AG08396 (cell line): ENCODE measurements around the gene COG5.

ENCODE experiments used
- DNase-seq: peaks from one replicate; pipeline ENCODE4 v3.0.0; 2012; ENCODE audit warnings: low spot score, mixed read lengths

Gene COG5

DNA sequence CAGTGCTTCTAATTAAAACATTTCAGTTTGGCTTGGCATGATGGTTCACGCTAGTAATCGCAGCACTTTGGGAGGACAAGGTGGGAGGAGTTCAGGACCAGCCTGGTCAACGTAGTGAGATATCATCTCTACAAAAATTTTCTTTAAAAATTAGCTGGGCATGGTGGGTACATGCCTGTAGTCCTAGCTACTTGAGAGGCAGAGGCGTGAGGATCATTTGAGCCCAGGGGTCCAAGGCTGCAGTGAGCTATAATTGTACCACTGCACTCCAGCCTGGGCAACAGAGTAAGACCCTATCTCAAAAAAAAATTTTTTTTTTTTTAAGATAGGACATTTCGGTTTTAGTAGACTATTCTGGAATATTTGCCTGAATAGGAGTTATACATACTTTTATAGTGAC, 382.5 kb downstream of the COG5 start:
- DNase-seq, result no peak

DNA sequence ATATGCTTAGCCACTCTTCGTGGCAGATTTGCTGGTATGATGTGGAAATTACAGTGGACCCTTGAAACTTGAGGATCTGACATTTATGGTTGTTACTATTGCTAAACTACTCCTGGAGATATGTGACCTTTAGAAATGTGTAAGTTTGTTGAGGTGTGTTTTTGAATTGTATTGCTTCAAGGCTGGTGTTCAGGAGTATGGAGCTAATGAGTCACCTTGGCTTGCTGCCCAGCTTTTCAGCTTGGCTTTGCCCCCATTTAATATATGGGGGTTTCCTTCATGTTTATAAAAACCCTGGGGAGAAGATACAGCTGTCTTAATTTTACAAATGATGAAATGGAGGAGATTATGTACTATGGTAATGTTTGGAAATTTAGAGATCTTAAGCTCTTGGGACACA, 383.3 kb downstream of the COG5 start:
- DNase-seq, result no peak

DNA sequence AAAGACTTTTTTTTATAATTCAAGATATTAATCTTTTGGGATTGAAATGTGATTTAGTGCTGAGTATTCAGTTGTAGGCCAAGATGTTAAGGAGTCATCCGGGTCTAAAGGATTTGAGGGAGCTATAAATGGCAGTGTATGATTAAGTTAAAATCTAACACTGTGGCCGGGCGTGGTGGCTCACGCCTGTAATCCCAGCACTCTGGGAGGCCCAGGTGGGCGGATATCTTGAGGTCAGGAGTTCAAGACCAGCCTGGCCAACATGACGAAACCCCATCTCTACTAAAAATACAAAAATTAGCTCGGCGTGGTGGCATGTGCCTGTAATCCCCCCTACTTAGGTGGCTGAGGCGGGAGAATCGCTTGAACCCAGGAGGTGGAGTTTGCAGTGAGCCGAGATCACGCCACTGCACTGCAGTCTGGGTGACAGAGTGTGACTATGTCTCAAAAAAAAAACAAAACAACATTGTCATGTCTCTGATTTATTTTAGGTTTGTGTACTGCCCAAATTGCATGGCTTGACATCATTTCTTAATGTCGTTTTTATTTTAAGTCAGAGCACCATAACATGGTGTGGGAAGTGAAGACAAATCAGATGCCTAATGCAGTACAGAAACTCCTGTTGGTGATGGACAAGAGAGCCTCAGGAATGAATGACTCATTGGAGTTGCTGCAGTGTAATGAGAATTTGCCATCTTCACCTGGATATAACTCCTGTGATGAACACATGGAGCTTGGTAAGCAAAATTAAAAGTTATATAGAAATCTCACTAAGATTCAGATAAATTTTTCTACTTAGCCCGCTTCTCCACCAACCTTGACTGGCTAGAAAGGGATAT, 384.2 kb downstream of the COG5 start:
- no peak for DNase-seq

DNA sequence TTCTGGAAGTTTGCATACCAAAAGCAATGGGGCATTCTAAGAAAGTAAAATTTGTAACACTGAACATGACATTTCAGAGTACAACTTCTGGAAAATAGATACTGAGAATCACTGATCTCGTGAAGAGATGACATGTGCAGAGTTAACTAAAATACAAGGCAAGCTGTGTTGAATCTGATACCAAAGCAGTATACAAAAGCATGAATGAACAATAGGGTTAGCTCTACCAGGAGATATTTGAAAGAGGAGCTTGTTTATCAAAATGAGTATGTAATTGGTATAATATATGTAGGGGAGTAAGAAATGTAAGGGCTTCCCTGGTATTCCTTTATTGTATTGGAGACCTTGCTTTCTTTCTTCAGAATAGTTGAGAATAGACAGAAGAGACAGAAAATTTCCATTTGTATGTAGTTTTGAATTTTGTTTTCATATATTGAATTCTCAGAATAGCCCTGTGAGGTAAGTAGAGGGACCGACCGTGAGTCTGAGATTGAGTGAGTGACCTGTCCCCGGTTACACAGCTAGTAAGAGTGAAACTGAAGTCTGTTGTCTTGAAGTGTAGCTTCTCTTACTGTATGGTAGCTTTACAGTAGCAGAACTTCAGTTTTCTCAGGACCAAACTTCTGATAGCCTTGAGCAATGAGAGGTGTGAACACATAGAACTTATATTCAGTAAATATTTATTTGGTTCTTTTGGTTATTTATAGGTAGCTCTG, 389.9 kb downstream of the COG5 start:
- DNase-seq, result no peak

DNA sequence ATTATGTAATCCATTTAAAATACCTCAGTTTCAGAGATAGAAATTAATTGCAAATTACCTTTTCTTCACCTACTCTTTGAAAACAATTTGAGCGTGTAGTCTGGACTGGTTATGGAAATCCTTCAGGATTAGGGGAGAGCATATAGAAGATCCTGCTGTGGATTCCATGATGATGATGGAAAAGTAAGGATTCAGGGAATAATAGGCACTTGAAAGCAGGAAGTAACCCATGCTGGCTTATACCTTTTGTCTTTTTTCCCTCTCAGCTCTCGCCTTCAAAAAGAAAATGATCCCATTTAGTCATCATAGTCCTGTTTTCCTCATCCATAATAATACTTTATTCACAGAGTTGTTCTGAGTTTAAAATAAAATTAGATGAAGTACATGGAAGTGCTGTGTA, 390.5 kb downstream of the COG5 start:
- DNase-seq, result no peak

DNA sequence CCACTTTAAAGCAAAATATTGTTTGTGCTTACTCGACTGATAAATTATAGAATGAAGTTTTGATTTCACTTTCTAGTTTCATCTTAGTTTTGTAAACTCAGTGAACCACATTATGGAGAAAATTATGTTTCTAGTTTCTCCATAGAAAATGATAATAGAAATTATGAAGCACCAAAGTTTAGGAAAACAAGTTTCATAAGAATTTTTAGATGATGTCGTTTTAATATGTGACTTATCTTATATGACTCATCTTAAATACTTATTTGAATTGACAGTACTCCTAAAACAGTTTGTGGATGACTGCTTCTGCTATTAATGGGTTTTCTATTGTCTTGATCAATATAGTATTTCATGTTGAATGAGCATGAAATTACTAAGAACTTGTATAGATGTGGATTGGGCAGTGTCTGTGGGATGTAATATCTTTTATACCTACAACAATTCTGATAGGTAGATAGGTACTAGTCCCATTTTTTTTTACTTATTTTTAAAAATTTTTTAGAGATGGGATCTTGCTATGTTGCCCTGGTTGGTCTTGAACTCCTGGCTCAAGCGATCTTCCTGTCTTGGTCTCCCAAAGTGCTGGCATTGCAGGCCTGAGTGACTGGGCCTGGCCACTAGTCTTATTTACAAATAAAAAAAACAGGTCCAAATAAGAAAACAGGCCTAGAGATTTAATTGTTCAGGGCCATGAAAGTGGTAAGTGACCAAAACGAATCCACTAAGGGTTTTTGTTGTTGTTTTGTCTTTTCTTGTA, 391.3 kb downstream of the COG5 start:
- no peak for DNase-seq

DNA sequence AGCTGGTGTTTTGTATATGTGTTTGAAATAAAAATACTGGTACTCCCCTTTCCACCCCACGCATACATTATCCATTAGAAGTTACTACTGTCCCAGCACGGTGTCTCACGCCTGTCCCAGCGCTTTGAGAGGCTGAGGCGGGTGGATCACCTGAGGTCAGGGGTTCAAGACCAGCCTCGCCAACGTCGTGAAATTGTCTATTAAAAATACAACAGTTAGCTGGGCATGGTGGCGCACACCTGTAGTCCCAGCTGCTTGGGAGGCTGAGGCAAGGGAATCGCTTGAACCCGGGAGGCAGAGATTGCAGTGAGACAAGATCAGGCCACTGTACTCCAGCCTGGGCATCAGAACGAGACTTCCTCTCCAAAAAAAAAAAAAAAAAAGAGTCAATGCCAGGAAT, 392.2 kb downstream of the COG5 start:
- no peak for DNase-seq

DNA sequence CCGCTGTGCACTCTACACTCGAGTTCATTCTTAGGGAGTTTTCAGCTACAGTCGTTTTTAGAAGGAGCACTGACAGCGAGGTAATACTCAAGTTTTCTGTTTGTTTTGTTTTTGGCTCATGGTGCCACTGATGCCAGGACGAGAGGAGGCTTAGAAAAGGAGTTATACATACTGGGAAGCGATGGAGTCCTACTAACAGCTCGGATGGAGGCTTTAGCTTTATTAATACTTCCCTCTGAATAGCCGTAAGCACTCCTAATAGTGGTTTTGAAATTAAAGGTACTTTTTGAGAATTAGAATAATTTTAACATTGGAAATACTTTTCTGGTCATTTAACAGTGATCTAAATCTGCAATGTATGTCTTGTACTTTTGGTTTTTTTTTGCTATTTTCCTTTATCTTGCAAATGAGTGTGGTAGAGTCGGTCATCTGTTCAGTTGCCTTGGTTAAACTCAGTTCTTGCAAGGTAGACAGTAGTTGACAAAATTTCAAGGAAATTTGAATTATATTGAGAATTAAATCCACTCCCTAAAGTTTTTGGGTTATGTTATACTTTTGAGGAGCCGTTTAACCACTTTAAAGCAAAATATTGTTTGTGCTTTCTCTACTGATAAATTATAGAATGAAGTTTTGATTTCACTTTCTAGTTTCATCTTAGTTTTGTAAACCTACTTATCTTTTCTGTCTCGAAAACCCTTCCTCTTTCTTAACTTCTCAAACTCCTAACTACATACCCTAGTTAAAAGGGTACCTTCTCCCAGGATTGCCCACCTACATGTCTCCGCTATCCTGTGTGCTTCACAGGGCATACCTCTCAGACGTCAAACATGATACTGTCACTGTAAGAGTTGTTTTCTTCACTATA, 393.4 kb downstream of the COG5 start:
- DNase-seq, result no peak

DNA sequence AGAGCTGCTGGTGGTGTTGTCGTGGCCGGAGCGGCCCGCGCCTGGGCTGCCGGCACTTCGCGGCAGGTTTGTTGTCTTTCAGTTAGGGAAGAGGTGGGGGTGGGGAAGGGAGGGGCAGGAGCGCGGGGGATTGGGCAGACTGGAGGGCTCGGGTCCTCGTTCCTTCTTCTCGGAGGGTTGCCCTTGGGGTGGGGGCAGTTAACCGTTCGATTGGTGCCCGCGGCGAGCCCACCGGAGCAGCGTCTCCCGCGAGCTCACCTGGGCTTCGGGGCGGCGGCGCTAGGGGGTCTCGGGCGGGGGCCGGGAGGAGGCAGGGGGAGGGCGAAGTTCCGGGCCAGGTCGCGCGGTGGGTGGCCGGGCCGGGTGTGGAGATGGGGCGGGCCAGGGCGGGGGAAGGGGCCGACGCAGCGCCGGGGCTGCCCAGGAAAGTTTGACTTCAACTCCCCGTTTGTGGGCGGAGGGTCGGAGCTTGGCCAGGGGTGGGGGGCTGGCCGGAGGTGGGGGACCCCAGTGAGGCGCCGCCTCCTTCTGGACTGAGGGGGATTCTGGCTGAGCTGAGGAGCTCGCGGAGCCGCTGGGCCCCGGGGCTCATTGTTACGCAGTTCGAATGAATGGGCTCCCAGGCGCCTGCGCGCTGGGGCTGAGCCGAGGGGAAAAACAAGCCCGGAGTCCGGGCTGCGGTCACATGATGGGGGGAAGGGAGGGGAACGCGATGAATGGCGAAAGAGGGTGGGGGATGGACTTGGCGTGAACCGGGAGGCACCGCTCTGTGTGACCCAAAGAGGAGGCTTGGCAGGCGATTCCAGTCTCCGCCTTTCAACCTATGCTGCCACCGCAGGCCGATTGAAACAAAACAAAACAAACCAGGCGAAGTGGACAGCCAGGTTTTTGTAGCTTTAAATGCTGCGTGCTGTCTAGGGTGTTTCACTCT, 394.3 kb downstream of the COG5 start:
- DNase-seq, result peak; percentile 93

DNA sequence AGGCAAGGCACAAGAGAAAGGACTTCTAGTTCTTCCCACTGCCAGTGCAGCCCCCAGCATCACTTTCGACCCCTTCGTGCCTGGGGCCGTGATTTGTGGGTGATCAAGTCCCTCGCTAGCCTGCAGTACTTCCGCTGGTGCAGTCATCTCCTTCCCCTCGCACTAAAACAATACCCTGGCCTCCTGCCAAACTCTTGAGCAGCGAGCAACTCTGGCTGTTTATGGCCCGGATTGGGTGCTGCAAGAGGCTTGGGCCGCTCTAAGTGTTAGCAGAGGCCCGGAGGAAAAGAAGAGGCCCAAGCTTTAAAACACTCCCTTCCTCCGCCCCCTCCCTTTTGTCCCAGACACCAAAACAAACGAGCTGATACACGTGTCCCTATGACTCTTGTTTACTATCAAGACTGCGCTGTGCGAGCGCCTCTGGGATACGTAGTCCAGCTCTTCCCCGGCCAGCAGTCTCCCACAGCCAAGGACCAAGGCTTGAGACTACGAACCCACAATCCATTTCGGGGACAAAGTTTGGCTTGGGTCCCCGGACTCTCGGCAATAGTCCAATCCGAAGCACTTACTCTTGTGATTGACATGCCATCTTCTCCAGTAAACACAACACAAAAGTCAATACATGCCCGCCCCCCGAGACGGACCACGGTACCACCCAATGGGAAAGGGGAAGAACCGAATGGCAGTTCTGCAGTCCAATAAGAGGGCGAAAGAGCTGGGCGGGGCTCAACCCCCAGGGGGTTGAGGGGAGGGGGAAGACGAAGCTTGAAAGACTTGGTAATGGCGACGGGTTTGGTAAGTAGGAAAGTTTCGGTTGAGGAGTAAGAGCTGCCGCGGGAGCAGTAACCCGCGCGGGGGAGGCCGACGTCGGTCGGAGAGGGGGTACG, 395.2 kb downstream of the COG5 start, which contains the start of gene HBP1:
Gene HBP1, plus strand, starts transcription at position 771 of the 887 bp plus-strand sequence. CDS start 10,891 bp downstream, outside the sequence.
- peak; percentile 97 for DNase-seq

DNA sequence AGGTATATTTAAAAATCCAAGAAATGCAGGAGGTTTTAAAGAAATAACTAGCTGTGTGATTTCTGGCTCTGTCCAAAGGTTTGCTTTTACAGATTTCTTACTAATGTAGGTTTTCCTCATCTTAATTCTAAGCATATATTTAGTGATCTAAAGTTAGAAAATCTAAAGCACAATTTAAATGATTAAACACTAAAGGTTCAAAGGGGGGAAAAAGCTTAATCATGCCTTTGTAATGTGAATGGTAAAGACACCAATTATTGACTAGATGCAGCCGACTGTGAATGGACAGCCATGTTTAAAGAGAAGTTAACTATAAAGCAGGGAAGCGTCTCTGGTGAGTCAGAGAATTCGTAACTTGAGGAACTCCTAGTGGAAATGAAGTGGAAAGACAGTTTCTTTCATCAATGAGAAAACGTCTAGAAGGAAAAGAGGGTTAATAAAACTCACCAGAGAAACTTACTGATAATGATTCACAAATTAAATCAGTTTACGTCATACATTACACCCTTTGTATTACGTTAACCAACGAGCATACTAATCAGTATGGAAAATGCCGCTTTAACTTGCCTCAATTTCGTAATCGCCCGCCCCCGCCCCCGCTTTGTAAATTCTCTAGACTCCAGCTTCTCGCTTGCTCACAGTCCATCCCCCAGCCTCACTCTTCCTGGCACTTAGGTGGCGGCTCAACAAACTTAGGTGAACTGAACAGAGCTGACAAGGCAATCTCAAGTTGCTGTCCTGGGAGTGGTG, 396.1 kb downstream of the COG5 start:
- DNase-seq, result peak; percentile 47

DNA sequence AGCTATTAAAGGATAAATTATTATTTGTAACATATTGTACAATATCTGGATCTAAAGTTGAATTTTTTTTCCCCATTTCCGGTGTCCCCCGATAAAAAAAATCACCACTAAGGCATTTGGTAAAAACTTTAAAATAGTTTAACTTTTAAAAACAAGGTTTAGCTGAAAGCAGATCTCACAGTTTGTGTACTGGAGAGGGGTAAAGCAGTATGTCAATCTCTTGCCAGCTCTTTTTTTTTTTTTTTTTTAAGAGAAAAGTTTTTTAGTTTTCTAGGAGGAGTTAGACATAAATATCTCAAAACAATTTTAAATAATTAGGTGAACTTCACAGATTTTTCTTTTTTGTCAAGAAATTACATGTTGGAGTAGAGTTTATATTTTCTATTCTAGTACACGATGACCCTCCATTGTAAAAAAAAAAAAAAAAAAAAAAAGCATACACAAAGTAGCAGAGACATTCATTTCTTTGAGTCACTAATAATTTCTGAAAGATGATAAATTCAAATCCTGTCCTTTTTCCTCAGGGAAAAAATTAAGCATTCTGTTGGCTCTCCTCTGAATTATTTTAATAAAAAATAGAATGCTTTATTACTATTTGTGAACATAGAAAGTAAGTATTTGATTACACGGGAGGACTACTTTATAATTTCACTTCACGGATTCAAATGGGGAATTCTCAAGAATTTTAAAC, 396.8 kb downstream of the COG5 start:
- no peak for DNase-seq

DNA sequence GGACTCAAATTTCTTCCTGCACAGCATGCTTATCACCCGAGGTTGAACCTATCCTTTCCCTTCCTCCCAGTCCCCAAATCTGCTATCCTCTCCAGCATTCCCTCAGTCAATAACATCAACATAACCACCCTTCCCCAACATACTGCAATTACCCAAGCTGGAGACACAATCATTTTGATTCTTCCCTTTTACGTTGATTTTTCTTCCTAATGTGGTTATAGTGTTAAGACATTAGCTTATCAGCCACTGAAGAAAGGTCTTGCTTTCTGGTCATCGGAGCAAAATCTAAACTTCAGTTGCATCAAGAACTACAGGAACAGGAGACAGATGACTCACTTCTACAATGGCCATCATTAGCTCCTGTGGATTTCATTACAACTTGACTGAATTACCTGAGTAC, 398.4 kb downstream of the COG5 start:
- DNase-seq, result no peak

DNA sequence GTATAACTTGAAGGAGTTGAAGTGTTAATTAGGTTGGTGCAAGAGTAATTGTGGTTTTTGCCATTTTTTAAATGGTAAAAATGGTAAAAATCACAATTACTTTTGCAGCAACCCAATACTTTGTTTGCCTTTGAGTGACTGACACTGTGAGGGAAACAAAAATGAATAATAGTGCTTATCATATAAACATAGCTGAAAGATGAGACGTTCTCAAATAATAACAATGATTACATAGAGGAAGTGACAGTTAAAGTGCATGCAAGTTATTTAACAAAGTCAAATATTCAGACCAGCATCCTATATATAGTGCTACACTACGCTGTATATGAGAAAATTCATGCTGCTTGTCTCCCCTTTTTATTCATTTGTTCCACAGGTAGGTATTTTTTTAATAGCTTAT, 399.6 kb downstream of the COG5 start:
- no peak for DNase-seq

DNA sequence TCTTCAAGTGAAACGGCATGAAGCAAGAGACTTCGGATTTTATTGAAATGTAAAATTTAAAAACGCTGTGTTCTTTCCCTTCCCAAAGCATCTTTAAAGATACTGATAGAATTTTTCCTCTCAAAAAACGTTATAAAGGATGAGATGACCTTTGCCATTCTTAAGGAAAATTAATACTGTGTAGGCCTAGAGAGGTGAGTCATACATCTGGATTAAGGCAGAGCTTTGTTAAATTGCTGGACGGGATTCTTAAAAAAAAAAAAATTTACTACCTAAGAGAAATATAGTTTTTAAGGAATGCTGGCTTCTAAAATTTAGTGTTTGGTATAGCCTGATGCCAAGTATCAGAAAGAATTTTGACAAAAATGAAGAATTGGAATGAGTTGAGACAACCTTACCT, 401.2 kb downstream of the COG5 start:
- no peak for DNase-seq

DNA sequence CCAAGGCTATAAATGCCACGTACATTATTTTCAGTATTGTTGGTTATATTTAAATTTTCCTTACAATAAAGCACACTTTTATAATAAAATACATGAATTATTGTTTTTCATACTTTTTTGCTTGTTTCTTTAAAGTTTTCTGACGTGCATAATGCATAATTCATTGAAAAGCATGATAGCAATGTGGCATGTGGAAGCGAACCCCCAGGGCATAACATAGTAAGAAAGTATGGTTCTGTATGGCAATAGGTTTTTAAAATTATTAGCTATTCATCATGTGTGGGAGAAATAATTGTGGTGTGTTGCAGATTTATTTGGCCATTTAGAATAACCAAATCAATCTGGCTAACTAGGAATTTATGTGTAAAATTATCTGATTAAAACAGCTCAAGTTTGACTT, 402.3 kb downstream of the COG5 start:
- no peak for DNase-seq

DNA sequence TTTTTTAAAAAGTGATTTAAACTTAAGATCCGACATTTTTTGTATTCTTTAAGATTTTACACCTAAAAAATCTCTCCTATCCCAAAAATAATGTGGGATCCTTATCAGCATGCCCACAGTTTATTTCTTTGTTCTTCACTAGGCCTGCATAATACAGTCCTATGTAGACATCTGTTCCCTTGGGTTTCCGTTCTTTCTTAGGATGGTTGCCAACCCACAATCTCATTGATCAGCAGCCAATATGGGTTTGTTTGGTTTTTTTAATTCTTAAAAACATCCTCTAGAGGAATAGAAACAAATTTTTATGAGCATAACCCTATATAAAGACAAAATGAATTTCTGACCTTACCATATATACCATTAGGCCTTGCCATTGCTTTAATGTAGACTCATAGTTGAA, 403.3 kb downstream of the COG5 start:
- no peak for DNase-seq

DNA sequence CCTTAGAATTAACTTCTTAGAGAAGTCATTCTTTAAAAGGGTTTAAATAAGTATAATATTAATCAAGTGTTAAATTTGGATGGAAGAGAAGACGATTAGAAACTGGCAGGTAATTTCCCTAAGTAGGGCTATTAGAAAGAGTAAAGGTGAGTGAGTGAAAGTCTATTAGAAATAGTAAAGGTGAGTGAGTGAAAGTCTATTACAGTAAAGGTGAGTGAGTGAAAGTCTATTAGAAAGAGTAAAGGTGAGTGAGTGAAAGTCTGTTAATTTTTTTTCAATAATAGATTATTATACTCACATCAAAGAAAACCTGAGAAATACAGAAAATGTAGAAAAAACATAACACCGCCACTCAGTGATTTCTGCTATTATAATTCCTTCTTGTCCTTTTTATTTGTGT, 405.7 kb downstream of the COG5 start:
- DNase-seq, result no peak
